T-helper 1 cell treated with Interleukin-12 subunit alpha and Interleukin-12 subunit beta and Interleukin-4 antibody, amounts not matched to agents 30 ng/mL and 1 ng/mL, for 36 hours (primary cell): ENCODE measurements around the gene TOM1L2. TPM values are rescaled to one million over a fixed set of nuclear protein-coding genes. Genes with fewer than 3 reads are reported as not detected.
"Not testable (repeated sequence)": the region's sequence is repeated elsewhere in the genome, so short reads cannot be mapped to it uniquely, and the experiment has no call there.

Experiments used
- intact Hi-C: fragments of 100-400 bp; cut with micrococcal nuclease; formaldehyde crosslinking; loops from one replicate; pipeline ENCODE4 v1.15.1; 2024
- total RNA-seq: library from RNA; stranded (reverse); gene quantifications from 2 replicates; pipeline ENCODE4 v1.2.3, GENCODE V29; 2022

Gene TOM1L2
- total RNA-seq, 1 donor from 2014 or later = 31.9 TPM

DNA sequence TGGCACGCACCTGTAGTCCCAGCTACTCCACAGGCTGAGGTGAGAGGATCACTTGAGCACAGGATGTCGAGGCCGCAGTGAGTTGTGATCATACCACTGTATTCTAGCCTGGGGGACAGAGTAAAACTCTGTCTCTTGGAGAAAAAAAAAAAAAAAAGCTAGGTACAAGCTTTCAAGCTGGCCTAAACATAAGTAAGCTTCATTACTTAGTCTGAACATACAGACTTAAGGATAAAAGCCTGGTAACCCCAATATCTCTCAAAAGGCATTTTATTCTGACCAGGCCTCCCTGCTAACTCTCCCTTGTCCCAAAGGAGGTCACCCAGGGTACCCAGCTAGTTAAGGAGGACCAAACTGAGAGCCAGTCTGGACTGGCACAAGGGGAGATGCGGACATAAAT lies 46.2 kb downstream of the TOM1L2 start:
- intact Hi-C loops = no loop called here

DNA sequence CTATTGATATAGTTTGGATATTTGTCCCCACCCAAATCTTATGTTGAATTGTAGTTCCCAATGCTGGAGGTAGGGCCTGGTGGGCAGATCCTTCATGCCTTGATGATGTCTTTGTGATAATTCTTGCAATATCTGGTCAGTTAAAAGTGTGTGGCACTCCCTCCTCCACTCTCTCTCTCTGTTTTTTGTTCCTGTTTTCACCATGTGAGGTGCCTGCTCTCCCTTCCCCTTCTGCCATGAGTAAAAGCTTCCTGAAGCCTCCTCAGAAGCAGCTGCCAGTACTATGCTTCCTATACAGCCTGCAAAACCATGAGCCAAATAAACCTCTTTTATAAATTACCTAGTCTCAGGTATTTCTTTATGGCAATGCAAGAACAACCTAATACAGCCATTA lies 47.3 kb downstream of the TOM1L2 start:
- intact Hi-C loops = no loop called here

DNA sequence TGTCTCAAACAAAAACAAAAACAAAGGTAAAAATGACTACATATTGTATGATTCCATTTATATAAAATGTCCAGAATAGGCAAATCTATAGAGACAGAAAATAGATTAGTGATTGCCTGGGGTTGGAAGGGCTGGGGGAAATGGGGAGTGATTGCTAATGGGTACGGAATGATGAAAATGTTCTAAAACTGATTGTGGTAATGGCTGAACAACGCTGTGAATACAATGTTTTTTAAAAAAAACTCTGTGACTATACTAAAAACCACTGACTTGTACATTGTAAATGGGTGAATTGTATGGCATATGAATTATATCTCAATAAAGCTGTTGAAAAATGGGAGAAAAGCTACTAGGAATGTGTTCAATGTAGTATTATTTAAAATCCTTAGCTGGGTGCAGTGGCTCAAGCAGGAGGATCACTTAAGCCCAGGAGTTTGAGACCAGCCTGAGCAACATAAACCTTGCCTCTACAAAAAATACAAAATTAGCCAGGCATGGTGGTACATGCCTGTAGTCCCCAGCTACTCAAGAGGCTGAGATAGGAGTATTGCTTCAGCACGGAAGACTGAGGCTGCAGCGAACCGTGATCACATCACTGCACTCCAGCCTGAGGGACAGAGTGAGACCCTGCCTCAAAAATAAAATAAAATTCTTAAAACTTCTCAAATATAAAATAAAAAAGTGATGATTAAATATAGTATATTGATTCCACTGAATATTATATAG lies 47.9 kb downstream of the TOM1L2 start:
- intact Hi-C loops = no loop called here

DNA sequence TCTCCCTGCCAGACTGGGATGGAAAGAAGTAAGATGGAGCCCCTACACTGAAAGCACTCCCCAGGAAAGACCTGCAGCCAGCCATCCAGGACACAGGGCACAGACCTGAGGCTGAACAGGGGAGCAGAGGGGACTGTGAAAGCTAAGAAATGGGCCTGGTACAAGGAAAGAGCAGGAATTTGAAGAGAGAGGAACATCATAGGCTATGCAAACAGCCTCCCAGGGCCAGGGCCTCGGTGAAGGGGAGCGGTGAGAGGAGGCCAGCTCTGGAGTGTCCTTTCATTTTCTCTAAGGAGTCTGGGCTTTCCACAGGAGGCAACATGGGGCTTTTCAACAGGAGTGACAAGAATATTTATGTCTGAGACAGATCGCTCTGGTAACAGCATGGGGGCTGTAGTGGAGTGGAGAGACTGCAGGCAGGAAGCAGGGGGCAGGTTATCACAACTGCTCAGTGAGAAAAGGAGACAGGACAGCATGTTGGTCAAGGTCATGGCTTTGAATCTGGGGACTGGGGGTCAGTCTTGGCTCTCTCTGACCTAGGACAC lies 50.1 kb downstream of the TOM1L2 start:
- intact Hi-C loops = no loop called here

DNA sequence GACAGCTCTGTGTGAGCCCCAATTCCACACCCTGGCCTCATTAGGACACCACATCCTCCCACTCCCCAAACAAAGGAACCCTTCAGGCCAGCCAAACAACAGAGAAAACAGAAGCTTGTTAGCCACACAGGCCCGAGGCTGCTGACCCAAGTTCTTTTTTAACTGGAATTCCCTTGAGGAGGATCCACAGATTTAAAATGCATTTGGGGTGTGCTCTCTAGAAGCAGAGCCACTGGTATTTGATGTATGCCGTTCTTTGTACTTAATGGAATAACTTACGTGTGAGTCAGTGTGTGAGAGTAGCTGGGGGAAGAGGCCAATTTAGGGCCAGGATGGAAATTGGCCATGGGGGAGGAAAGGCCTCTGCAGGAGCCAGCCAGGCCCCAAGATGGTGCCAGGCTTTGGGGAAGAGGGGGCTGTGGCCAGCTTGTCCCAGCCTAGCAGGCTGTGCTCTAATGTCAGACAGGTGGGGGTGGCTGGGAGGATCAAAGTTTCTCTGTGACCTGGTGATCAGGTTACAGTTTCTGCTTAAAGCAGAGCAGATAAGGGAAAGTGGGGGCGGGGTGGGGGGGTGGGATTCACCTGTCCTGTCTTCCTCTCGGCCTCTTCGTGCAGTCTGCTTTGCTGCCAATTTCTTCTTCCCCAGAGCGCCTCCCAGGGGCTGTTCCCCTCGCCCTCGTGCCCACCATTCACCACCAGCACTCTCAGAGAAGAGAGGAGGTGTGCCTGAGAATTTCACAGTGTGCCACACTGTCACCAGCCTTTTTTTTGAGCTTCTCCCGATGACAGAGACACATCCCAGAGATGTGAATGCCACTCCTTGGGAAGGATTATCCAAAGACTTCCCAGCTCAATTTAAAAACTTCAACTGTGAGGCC lies 50.8 kb downstream of the TOM1L2 start:
- intact Hi-C loops = no loop called here

DNA sequence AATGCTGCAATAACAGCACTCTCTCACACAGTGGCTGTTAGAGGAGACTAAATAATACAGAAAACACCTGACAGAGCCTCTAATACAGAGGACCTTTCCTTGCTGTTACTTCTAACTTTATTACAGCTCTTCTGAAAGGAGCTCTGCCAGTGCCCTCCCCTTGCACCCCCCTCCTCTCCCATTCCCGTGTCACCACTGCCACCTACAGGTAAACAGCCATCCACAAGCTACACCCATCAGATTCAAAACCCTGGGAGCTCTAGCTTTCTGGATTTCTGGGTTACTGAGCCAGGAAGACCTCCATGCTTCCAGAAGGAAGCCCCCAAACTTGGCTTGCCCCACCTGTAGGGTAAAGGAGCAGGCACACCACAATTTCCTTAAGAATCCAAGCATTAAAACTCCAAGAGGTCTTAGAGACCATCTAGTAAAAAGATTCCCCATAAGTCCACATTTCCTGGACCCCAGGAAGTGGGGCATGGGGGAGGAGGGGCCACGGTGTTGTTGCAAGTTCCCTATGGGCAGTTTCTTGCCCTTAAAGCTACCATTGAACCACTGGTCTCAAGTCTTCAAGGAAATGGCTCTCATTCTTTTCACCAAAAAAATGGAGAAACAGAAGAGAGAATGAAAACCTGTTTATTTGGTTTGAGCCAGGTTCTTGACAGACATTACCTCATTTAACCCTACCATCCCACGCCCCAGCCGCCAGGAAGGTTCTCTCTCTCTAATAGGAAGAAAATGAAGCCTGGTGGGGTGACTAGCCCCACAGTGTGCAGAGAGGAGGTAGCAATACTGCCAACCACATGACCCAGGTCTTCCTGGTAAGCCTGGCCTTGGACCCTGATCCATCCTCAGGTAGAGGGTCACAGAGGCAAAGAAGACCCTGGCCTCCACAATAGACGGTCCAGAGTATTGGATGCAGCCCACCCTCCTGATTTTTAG lies 52.8 kb downstream of the TOM1L2 start:
- intact Hi-C loops = loop anchor here (1.0 to 2.0 kb wide), 5 partner anchors 53 to 238 kb away; partner anchors contain the start of genes DRC3, RAI1 and TOM1L2

DNA sequence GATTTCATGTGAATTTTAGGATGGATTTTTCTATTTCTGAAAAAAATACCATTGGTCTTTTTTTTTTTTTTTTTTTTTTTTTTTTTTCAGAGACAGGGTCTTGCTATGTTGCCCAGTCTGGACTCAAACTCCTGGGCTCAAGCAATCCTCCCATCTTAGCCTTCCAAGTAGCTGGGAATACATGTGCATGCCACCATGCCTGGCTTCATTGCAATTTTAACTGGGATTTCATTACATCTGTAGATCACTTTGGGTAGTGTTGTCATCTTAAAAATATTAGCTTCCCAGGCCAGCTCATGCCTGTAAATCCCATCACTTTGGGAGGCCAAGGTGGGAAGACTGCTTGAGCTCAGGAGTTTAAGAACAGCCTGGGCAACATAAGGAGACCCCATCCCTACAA lies 54.8 kb downstream of the TOM1L2 start:
- intact Hi-C loops = no loop called here

DNA sequence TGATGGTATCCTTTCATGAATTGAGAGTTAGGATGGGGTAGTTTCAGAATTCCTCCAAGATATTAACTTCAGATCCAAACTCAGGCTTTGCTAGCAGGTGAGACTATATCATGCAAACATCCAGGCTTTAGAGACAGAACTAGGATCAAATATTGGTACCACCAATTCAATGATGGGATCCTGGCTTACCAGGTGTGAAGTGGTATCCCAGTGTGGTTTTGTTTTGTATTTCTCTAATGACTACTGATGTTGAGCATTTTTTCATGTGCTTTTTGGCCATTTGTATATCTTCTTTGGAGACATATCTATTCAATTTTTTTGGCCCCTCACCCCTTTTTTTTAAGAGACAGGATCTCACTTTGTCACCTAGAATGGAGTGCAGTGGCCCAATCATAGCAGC lies 57.0 kb downstream of the TOM1L2 start:
- intact Hi-C loops = no loop called here

DNA sequence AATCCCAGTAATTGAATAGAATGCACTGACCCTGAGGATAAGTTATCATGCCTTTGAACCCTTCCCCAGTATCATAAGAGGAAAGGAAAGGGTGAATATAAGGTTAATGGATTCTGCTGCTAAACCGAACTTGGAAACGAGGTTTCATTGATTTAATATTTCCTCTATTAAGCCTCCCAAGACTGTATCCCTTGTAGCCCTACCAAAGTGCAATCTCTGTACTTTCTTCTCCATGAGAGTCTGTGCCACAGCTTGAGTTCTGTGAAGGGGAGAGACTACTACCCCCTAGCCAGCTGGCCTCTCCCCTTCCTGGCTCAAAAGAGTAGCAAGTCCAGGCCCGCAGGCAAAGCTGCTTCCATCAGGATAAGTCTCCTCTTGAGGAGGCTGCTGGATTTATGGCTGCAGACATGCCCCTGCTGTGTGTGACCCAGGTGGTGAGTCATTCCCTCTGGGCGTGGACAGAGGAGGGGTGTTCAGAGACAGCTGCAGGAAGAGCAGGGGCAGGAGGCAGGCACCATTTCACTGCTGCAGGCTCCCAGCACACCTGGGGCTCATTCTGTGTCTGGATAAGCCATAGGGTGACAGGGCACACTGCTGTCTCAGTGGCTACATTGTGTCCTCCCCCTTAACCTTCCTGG lies 58.4 kb downstream of the TOM1L2 start:
- intact Hi-C loops = no loop called here

DNA sequence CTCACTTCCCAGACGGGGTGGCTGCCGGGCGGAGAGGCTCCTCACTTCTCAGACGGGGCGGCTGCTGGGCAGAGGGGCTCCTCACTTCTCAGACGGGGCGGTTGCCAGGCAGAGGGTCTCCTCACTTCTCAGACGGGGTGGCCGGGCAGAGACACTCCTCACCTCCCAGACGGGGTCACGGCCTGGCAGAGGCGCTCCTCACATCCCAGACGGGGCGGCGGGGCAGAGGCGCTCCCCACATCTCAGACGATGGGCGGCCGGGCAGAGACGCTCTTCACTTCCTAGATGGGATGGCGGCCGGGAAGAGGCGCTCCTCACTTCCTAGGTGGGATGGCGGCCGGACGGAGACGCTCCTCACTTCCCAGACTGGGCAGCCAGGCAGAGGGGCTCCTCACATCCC lies 59.9 kb downstream of the TOM1L2 start:
- intact Hi-C loops = not testable (repeated sequence)

DNA sequence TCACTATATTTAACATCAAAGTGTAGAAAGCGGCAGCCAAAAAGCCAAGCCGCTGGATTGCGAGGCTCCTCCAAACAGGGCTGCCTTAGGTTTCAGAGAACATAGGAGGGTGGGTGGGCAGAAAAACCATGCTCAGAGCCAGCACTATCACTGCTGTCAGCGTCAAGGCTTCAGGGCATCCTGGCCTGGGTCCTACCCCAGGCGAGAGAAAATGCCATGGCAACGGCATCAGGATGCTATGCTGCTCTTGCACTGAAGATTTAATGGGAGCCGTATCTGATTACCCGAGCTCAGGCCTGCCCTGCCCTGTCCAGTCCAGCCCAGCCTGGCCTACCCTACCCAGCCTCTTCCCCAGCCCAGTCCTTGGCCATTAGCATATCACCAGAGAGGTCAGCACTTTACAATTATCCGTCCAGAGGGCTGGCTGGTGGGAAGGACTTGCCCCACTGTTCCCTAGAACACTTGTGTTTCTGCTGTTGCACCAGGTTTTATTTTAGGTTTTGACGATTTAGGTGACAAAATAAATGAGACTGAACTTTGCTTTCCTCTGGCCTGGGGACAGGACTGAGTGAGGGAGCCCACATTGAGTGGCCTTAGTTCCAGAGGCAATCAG lies 61.1 kb downstream of the TOM1L2 start:
- intact Hi-C loops = no loop called here

DNA sequence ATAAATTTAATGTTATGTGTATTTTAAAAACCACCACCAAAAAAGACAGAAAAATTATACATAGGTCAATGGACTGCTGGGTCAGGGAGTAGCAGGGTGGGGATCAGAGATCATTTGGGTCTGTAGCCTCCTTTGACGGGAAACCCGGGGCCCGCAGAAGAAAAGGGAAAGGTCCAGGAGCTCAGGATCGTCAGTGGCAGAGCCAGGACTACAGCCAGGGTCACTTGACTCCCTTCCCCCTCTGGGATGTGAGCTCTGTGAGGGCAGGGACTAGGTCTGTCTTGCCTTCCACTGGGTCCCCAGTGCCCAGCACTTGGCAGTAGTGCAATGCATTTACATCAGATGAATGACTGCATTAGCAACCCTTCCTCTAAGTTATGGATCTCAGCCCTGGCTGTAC lies 62.1 kb downstream of the TOM1L2 start:
- intact Hi-C loops = no loop called here

DNA sequence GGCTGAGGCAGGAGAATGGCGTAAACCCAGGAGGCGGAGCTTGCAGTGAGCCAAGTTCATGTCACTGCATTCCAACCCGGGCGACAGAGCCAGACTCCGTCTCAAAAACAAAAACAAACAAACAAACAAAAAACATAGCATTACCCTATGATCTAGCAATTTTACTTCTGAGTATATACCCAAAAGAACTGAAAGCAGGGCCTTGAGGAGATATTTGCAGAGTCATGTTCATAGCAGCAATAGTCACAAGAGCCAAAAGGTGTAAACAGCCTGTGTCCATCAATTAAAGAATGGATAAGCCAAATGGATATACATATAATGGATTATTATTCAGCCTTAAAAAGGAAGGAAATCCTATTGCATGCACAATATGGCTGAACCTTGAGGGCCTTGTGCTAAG lies 63.1 kb downstream of the TOM1L2 start:
- intact Hi-C loops = no loop called here

DNA sequence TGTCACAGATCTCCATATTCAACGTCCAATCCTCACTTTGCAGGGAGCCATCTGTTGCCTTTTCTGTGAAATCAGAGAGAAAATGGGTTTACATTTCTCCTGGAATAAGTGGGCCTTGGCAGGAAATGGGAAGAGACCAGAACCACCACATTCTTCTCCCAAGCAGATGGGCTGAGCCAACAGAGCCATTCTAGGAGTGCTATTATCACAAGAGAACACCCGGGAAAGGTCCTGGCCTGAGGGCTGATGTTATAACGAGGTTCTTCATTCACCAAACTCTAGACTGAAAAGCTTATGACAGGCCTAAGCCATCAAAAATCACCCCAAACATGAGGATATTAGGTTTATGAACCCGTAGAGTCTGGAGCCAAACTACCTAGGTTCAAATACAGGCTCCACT lies 64.7 kb downstream of the TOM1L2 start:
- intact Hi-C loops = no loop called here

DNA sequence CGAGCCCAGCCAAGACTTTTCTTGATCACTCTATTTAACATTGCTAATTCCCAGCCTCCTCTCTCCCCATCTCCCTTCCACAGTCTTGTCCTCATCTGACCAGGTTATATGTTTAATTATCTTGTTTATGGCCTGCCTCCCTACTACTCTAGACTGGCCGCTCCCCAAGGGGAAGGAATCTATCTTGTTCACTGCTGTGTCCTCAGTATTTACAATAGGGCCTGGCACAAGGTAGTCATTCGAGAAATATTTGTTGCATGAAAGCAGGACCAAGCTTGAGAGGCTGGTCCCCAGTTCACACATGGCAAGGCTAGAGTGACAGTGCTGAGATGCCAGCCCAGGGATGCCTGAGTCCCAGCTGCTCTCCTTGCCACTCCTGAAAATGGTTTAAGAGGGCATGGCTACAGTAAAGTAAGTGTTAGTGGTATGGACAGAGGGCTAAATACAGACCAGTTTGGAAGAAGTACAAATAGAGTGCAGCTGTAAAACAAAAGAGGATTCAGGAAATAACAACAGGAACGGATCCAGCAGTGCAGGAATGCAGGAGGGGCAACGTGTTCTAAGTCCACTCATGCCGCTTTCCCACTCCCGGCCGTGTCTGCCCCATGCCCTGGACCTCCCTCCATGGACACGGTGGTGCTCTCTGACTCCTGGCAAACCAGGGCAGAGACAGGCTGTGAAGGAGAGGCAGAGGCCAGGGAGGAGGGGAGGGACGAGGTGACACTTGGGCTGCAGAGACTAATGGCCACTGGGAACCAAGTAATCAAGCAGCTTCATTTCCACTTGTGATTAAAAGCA lies 65.6 kb downstream of the TOM1L2 start:
- intact Hi-C loops = no loop called here

DNA sequence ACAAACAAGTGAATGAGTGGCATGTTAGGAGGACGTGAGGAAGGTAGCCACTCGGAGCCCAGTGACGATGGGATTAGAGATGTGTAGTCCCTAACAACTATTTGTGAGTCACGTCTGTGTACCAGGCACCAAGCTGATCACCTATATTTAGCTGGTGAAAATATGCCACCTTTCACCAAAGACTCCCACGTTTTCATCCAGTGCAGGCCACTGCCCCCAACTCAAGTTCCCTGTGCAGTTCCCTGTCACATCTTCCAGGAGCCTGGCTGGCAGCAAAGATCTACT lies 67.2 kb downstream of the TOM1L2 start:
- intact Hi-C loops = no loop called here

DNA sequence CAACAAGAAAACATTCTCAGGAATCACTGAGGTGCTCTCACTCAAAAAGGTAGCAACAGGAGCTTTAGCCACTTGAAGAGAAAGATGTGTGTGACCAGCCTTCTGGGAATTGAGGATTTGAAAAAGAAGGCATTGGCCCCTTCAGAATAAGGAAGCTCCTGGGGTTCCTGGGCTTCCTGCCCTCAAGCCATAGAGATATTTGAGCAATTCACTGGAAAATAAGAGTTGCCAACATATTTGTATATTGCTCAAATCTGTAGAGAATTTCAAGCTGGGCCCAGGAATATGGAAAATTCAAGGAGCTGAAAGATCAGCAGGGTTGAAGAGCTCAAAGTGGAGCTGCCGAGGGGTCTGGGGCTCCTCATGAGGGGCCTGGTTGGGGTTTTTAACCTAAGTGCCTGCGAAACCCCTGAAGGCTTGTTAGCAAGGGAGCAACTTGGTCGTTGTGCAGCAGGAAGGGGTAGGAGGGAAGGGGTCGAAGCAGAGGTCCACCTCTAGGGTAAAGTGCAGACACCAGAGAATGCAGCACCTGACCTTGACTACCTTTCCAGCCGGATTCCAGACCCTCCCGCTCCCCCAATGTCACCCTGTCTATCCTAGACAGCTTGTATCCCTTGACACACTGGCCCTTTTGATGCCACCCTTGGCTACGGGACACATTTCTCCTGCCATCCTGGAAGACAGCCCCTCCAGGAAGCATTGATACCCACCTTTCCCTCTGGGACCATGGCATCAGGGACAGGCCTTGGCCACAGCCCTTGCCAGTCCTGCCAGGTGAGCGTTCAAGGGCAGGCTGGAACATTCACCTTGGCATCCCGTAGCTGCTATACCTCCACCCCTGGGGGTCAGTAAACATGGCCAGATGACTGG lies 67.8 kb downstream of the TOM1L2 start:
- intact Hi-C loops = no loop called here

DNA sequence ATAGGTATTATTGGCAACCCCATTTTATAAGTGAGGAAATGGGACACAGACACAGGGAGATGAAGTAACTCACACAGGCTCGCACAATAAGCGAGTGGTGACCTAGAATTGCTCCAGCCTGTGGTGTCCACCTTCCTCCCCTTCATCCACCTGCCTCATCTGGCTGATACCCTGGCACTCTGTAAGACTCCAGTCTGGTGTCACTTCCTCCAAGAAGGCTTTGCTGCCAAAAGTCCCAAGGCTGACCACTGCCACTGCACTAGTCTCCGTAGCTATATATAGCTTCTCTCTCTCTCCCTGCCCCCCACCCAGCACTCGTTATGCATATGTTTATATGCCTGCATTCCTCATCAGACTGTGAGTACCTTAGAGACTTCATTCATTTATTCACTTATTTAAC lies 69.3 kb downstream of the TOM1L2 start:
- intact Hi-C loops = no loop called here

DNA sequence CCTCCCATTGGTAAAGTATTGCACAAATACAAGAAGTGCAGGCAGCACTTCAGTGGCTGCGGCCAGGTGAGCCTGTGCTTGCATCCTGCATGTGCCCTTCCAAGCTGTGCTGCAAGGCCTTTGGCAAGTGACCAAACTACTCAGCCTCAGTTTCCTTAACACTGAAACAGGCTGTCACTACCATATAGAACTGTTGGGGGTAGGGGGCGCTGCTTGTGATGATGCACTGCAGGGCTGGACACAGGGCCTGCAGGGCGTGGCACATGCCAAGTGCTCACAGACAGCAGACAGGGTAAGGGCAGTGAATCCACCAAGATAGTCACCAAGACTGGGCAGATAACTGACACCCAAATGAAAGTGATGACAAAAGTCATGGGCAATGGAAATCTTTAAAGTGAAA lies 69.8 kb downstream of the TOM1L2 start:
- intact Hi-C loops = no loop called here
